Breast epithelium (tissue), 4 donors: Measurements from ENCODE around the gene PCNX2. TPM values are rescaled to one million over a fixed set of nuclear protein-coding genes. Genes with fewer than 3 reads are reported as not detected.
A peak's percentile ranks its signal among the peaks of the same experiment; 100 is the strongest.

Experiments
- DNase-seq, 2 donors: peaks; one replicate each; pipeline ENCODE4 v3.0.0-alpha.2; 2019; ENCODE audit warnings: low spot score in 2 of 2
- H3K27ac ChIP-seq, 2 donors: fragments of 200-600 bp; sonication (generic) in 1 of 2; one replicate each; pipeline ENCODE4 v1.5.1; 2016 to 2019; ENCODE audit warnings: mild to moderate bottlenecking in 1 of 2
- H3K27me3 ChIP-seq, 2 donors: fragments of 200-600 bp; sonication (generic) in 1 of 2; one replicate each; pipeline versions ENCODE4 v1.5.1 to v1.6.0; 2017 to 2019; ENCODE audit warnings: control low read depth in 1 of 2, mild to moderate bottlenecking in 1 of 2
- H3K36me3 ChIP-seq: fragments of 200-600 bp; one replicate; pipeline ENCODE4 v1.5.1; 2019
- H3K4me1 ChIP-seq, 2 donors: fragments of 200-600 bp; sonication (generic); one replicate each; pipeline ENCODE4 v1.5.1; 2016 to 2019; ENCODE audit warnings: control low read depth in 1 of 2
- H3K4me3 ChIP-seq, 3 donors: fragments of 200-600 bp; sonication (generic); 1 replicate in 2 of 3; 2 replicates in 1 of 3; pipeline ENCODE4 v1.5.1; 2016 to 2019; ENCODE audit warnings: mild to moderate bottlenecking in 3 of 3, moderate library complexity in 2 of 3
- H3K9me3 ChIP-seq, 2 donors: fragments of 200-600 bp; sonication (generic) in 1 of 2; one replicate each; pipeline ENCODE4 v1.5.1; 2016 to 2019; ENCODE audit warnings: control low read depth in 1 of 2
- POLR2A ChIP-seq: fragments of 450-650 bp; IDR thresholded peaks from one replicate; pipeline ENCODE4 v1.6.1; 2016; ENCODE audit warnings: antibody characterized with exemption, mild to moderate bottlenecking, moderate library complexity
- POLR2AphosphoS5 ChIP-seq, 3 donors: sonication (generic); formaldehyde crosslinking; IDR thresholded peaks; one replicate each; pipeline ENCODE4 v1.6.1; 2017; ENCODE audit warnings: antibody characterized with exemption in 3 of 3
- intact Hi-C: fragments of 100-400 bp; cut with DNase I; formaldehyde crosslinking; loops from one replicate; pipeline ENCODE4 v1.15.1; 2023; ENCODE audit warnings: low total_unique reads
- total RNA-seq, 3 donors: library from RNA; depleted of rRNA; stranded (reverse); fragments of >200 nt; gene quantifications; one replicate each; pipeline ENCODE4 v1.1.0, GENCODE V29; 2016
- TF ChIP-seq, protein P1 (sequence below), 3 donors: fragments of 450-650 bp; IDR thresholded peaks; one replicate each; pipeline ENCODE4 v1.5.1; 2016 to 2017; ENCODE audit warnings: antibody characterized with exemption in 3 of 3, mild to moderate bottlenecking in 3 of 3, moderate library complexity in 3 of 3

Gene PCNX2
- total RNA-seq, 3 donors from 2014 or later: 18.7 to 32.6 (median 26.2) TPM

GRCh38 chr1:232949636-232950196 lies 345.8 kb downstream of the PCNX2 start:
- intact Hi-C loops: no loop called here
- TF ChIP-seq POLR2A: no peak
- TF ChIP-seq, protein P1, sequence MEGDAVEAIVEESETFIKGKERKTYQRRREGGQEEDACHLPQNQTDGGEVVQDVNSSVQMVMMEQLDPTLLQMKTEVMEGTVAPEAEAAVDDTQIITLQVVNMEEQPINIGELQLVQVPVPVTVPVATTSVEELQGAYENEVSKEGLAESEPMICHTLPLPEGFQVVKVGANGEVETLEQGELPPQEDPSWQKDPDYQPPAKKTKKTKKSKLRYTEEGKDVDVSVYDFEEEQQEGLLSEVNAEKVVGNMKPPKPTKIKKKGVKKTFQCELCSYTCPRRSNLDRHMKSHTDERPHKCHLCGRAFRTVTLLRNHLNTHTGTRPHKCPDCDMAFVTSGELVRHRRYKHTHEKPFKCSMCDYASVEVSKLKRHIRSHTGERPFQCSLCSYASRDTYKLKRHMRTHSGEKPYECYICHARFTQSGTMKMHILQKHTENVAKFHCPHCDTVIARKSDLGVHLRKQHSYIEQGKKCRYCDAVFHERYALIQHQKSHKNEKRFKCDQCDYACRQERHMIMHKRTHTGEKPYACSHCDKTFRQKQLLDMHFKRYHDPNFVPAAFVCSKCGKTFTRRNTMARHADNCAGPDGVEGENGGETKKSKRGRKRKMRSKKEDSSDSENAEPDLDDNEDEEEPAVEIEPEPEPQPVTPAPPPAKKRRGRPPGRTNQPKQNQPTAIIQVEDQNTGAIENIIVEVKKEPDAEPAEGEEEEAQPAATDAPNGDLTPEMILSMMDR (IDR thresholded peaks at IDR 0.05): no peak
- TF ChIP-seq POLR2AphosphoS5 (IDR thresholded peaks at IDR 0.05): no peak
- peaks cover 0 to 4% of the 10 kb centered on the region in 2 donors for H3K4me1 ChIP-seq
- peak overlapping the region; percentile 88 to 92 for H3K27ac ChIP-seq
- H3K4me3 ChIP-seq: peak overlapping the region; percentile 69 to 87 (median 86)
- no peak for DNase-seq
- H3K27me3 ChIP-seq: no peaks in the 10 kb centered on the region
- H3K36me3 ChIP-seq: no peaks in the 10 kb centered on the region
- no peaks in the 10 kb centered on the region for H3K9me3 ChIP-seq

DNA sequence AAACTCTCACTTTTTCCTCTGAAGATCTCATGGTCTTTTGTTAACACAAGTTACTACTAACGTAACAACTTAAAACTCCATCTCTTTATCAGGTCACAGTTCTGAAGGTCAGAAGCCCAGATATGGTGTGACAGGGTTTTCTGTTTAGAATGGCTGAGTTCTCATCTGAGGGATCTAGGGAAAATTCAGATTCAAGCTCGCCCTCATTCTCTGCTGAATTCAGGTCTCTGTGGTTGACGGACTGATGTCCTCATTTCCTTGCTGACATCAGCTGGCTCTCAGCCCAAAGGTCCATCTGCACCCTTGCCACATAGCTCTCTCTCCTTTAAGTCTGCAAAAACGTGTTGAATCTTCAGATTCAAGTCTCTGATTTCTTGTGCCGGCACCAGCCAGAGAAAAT lies 351.2 kb downstream of the PCNX2 start:
- Histone ChIP-seq H3K4me1 (no peaks in the 10 kb centered on the region), H3K27me3 (no peaks in the 10 kb centered on the region), H3K36me3 (no peaks in the 10 kb centered on the region), H3K27ac (peak overlapping the region in 1 of 2 donors; percentile 52), H3K9me3 (no peaks in the 10 kb centered on the region), H3K4me3 (no peak overlapping the region)
- TF ChIP-seq, protein P1 (IDR thresholded peaks at IDR 0.05): no peak
- TF ChIP-seq POLR2AphosphoS5 (IDR thresholded peaks at IDR 0.05) (no peak), POLR2A (no peak)
- no peak for DNase-seq
- intact Hi-C loops: no loop called here

DNA sequence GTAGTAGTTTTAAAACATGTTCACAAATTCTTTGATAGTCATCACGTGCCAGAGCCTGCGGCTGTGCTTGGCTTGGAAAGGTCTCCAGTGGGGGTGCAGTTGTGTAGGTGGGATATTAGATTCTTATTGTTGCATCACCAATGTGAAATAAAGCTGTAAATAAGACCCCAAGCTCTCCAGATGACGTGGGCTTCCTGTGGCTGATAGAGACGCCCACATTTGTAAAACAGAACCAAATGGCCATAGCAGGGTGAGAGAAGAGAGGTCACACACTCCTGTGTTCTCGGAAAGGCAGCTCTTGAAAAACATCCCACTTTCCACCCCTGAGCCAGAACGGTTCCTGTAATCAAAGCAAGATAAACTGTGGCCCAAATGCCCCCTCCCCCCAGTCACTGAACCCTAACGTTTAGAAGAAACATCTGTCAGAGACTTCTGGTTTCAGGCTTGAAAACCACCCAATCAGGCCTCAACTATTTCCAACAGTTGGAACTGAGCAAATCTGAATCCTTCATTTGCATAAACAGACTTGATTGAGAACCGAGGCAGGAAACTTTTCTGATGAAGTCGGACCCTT lies 351.8 kb downstream of the PCNX2 start:
- Histone ChIP-seq H3K4me1 (no peaks in the 10 kb centered on the region), H3K27me3 (no peaks in the 10 kb centered on the region), H3K4me3 (no peak overlapping the region), H3K9me3 (no peaks in the 10 kb centered on the region), H3K27ac (peak overlapping the region in 1 of 2 donors; percentile 61), H3K36me3 (no peaks in the 10 kb centered on the region)
- no peak for TF ChIP-seq POLR2AphosphoS5 (IDR thresholded peaks at IDR 0.05)
- no peak for TF ChIP-seq POLR2A
- TF ChIP-seq, protein P1 (IDR thresholded peaks at IDR 0.05): no peak
- intact Hi-C loops: no loop called here
- DNase-seq: no peak

DNA sequence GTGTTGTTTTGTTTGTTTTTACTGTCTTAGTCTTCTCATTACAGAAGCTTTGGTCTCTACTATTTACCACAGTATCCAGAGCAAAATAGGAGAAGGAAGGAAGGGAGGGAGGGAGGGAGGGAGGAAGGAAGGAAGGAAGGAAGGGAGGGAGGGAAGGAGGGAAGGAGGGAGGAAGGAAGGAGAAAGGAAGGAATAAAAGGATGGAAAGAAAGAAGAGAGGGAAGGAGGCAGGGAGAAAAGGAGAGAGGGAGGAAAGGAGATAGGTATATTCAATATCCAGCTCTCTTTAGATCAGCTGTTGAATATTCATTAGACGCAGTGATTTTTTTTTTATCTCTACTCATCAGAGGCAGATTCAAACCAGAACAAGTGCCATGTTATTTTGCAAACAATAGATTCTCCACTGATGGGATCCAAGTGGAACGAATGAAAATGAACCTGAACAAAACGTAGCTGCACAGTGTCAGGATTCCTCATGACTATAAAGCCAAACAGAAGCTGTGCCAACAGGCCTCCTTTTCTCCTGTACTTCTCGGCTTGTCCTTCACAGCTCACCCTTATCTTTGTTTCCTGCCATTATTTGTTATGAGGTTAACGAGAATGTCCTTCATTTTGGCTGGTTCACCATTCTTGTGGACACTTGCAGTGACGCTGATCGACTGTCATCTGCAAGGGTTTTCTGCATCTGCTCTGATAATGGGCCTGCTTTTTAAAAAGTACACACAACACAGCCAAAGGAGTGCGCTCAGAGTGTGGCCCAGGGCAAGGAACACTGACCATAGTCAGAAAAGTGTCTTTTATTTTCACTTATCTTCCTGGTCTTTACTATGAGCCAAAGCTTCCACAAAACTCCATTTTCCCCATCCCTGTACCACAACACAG lies 352.9 kb downstream of the PCNX2 start:
- intact Hi-C loops: no loop called here
- no peaks in the 10 kb centered on the region for H3K9me3 ChIP-seq
- H3K27me3 ChIP-seq: no peaks in the 10 kb centered on the region
- no peaks in the 10 kb centered on the region for H3K36me3 ChIP-seq
- TF ChIP-seq, protein P1 (IDR thresholded peaks at IDR 0.05): no peak
- TF ChIP-seq POLR2A (no peak), POLR2AphosphoS5 (IDR thresholded peaks at IDR 0.05) (no peak)
- no peaks in the 10 kb centered on the region for H3K4me1 ChIP-seq
- no peak overlapping the region for H3K27ac ChIP-seq
- DNase-seq: no peak
- H3K4me3 ChIP-seq: no peak overlapping the region

DNA sequence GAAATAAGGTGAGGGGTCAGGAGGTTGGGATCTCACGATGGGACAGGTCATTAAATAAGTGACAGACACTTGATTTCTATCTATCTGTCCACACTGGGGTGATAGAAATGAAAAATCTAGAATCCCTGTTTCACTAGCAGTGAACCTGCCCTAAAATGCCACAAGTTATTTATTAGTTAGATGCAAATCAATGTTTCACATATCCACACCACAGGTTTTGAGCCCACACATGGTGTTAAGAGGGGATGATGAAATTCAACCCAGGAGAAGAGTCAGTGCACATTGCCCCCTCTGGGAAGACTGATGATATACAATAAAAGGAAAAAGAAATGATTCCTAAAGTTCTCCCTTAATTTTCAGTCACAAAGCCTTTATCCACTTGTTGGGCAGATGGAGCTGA lies 355.3 kb downstream of the PCNX2 start:
- Histone ChIP-seq H3K27me3 (no peaks in the 10 kb centered on the region), H3K4me3 (no peak overlapping the region), H3K36me3 (no peaks in the 10 kb centered on the region), H3K27ac (no peak overlapping the region), H3K9me3 (no peaks in the 10 kb centered on the region), H3K4me1 (no peaks in the 10 kb centered on the region)
- TF ChIP-seq, protein P1 (IDR thresholded peaks at IDR 0.05): no peak
- TF ChIP-seq POLR2A (no peak), POLR2AphosphoS5 (IDR thresholded peaks at IDR 0.05) (no peak)
- intact Hi-C loops: no loop called here
- DNase-seq: no peak
